ENCODE measurements around the gene MKLN1.

The MKLN1 gene

GRCh38 chr7:131328377-131329175 is 900 bp downstream of the MKLN1 start:
- no peak for TF ChIP-seq GATA2 (IDR thresholded peaks at IDR 0.05; ENCODE audit: low read depth, low read length)
- TF ChIP-seq GATA3 (IDR thresholded peaks at IDR 0.05; ENCODE audit: low read depth, low read length) = no peak

GRCh38 chr7:131329176-131329570 is 1.5 kb downstream of the MKLN1 start:
- TF ChIP-seq GATA3 (IDR thresholded peaks at IDR 0.05; ENCODE audit: low read depth, low read length) (no peak), GATA2 (IDR thresholded peaks at IDR 0.05; ENCODE audit: low read depth, low read length) (no peak)

GRCh38 chr7:131330299-131330698 is 2.6 kb downstream of the MKLN1 start:
- no peak for TF ChIP-seq GATA3 (IDR thresholded peaks at IDR 0.05; ENCODE audit: low read depth, low read length)
- TF ChIP-seq GATA2 (IDR thresholded peaks at IDR 0.05; ENCODE audit: low read depth, low read length) = no peak

DNA sequence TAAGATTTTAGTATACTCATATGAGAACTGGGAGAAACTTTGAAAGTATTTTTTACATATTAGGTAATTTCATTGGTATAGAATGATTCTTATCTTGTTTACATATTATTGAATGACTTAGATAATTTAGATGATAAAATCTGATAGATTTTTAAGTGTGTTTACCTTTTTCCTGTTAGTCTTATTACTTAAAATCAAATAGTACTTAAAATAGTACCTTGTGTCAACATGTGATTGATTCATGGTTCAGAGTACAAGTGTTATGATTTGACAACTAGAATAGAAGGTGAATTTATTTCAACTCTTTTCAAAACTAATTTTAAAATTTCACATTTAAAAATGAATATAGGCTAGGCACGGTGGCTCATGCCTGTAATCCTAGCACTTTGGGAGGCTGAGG is 4.1 kb downstream of the MKLN1 start:
- TF ChIP-seq GATA3 (IDR thresholded peaks at IDR 0.05; ENCODE audit: low read depth, low read length) (no peak), GATA2 (IDR thresholded peaks at IDR 0.05; ENCODE audit: low read depth, low read length) (no peak)

- no peak for TF ChIP-seq GATA2 (IDR thresholded peaks at IDR 0.05; ENCODE audit: low read depth, low read length)
- TF ChIP-seq GATA3 (IDR thresholded peaks at IDR 0.05; ENCODE audit: low read depth, low read length) = no peak
These were observed 8.1 kb downstream of the MKLN1 start for GRCh38 chr7:131335639-131336381.

GRCh38 chr7:131336956-131337355 is 9.3 kb downstream of the MKLN1 start:
- TF ChIP-seq GATA2 (IDR thresholded peaks at IDR 0.05; ENCODE audit: low read depth, low read length) (no peak), GATA3 (IDR thresholded peaks at IDR 0.05; ENCODE audit: low read depth, low read length) (no peak)

DNA sequence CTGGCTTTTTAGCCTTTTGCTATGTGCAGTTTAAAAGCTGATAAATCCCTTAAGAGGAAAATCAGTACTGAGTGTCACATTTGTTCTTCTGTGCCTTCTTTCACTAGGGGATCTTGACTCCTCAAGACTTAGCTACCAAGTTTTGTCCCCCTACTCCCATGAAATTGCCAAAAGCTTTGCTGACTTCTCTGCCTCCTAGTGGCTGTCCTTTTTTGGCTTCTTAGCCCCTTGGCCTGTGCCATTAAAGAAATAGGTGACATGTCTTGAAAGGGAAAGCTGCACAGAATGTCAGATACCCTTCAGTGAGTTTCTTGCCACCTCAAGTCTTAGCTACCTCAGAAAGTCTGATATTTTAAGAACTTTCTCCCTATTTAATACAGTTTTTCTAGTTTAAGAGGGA is 10.5 kb downstream of the MKLN1 start:
- TF ChIP-seq GATA2 (IDR thresholded peaks at IDR 0.05; ENCODE audit: low read depth, low read length) = no peak
- TF ChIP-seq GATA3 (IDR thresholded peaks at IDR 0.05; ENCODE audit: low read depth, low read length) = no peak

GRCh38 chr7:131338691-131339390 is 11.2 kb downstream of the MKLN1 start:
- no peak for TF ChIP-seq GATA3 (IDR thresholded peaks at IDR 0.05; ENCODE audit: low read depth, low read length)
- TF ChIP-seq GATA2 (IDR thresholded peaks at IDR 0.05; ENCODE audit: low read depth, low read length) = no peak

GRCh38 chr7:131341690-131342089 is 14.0 kb downstream of the MKLN1 start:
- no peak for TF ChIP-seq GATA2 (IDR thresholded peaks at IDR 0.05; ENCODE audit: low read depth, low read length)

DNA sequence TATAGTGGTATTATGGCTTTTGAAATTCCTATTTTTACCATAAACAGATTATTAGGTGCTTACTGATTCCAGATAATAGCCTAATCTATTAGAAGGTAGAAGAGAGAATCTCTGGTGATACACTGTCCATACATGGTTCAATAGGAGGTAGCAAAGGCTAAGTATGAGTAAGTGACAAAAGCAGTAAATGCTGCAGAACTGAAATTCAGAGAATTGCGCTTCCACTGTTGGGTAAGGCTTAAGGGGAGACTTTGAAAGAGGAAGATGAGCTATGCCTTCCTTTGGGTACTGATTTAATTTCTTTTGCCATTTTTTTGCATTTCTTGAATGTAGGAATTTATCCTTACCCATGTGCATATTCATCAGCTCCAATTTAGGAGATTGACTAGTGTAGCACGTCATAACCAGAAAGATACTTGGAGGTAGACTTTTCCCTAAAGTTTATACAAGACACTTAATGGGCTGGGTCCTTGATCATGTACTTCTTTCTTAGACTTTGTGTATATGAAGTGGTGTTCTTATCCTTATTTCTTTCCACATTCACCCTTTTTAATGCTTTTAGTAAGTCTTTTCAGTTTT is 15.3 kb downstream of the MKLN1 start:
- TF ChIP-seq GATA3 (IDR thresholded peaks at IDR 0.05; ENCODE audit: low read depth, low read length) (no peak), GATA2 (IDR thresholded peaks at IDR 0.05; ENCODE audit: low read depth, low read length) (no peak)

DNA sequence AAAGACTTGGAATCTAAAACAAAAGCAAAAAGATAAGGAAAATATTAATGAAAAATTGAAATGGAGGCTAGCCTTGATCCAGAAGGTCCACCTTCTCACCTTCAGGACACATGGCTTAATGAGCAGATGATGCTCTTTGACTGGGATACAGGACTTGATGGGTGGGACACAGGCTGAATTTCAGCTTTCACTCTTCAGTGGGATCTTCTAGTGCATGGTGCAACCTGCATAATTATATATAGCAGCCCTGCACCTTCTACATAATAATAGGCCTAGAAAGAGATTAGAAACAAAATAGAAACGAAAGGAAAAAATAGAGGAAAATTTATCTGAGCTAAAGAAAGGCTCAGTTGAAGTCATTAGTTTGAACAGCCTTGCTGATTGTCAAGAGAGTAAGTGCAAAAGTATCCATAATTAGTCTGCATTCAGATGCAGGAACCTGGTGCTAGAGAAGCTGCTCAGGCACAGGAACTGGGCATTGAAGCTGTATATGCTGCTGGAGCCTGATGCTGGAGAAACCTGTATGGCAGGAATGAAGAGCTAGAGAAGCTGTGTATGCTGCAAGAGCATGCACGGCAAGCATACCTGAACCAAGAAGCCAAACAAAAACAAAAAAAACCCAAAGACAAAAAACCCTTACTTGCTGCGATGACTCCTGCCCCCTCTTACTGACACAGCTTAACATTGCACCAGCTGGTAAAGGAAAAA is 19.4 kb downstream of the MKLN1 start:
- TF ChIP-seq GATA2 (IDR thresholded peaks at IDR 0.05; ENCODE audit: low read depth, low read length) = no peak

DNA sequence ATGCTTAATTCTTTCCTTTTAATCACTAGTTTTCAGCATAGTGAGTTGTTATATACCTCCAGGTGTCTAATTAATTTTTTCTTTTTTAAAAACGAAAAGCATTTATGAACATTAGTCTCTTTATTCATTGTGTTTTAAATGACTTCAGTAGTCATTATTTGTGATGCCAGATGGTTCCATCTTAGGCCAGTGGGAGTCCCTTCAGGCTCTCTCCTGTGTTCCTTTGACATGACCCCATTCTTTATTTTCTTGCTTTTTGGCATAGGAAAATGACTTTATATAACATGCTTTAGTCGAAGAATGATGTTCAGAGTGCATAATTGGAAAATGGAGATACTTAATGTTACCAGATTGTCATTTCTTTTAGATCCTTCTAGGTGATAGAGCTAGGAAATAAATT is 24.4 kb downstream of the MKLN1 start:
- no peak for TF ChIP-seq GATA3 (IDR thresholded peaks at IDR 0.05; ENCODE audit: low read depth, low read length)
- no peak for TF ChIP-seq GATA2 (IDR thresholded peaks at IDR 0.05; ENCODE audit: low read depth, low read length)

DNA sequence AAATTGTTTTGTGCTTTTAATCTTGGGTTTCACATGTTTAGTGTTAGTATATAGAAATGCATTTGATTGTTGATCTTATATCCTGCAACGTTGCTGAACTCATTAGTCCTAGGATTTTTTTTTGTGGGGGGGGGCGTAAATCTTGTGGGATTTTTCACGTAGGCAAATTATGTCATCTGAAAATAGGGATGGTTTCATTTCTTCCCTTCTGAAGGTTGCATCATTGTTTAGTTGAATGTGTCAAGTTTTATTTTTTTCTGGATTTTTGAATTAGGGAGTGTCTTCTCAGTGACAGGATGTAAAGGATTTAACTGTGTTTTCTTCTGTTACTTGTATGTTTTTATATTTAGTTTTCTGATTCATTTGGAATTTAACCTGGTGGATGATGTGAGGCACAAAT is 26.7 kb downstream of the MKLN1 start:
- TF ChIP-seq GATA2 (IDR thresholded peaks at IDR 0.05; ENCODE audit: low read depth, low read length) (no peak), GATA3 (IDR thresholded peaks at IDR 0.05; ENCODE audit: low read depth, low read length) (no peak)

Data from SH-SY5Y (cell line).